HG03045 (cell line): Measurements from ENCODE around the gene RPN2.
A peak's percentile ranks its signal among the peaks of the same experiment; 100 is the strongest.
"Not testable (repeated sequence)": the region's sequence is repeated elsewhere in the genome, so short reads cannot be mapped to it uniquely, and the experiment has no call there.

Source experiments
- ATAC-seq: cut with Tn5 transposase; IDR thresholded peaks from one replicate; pipeline ENCODE4 v1.9.1; 2021; ENCODE audit warnings: mild to moderate bottlenecking, moderate library complexity; ENCODE audit not compliant: unreplicated experiment

RPN2 gene

DNA sequence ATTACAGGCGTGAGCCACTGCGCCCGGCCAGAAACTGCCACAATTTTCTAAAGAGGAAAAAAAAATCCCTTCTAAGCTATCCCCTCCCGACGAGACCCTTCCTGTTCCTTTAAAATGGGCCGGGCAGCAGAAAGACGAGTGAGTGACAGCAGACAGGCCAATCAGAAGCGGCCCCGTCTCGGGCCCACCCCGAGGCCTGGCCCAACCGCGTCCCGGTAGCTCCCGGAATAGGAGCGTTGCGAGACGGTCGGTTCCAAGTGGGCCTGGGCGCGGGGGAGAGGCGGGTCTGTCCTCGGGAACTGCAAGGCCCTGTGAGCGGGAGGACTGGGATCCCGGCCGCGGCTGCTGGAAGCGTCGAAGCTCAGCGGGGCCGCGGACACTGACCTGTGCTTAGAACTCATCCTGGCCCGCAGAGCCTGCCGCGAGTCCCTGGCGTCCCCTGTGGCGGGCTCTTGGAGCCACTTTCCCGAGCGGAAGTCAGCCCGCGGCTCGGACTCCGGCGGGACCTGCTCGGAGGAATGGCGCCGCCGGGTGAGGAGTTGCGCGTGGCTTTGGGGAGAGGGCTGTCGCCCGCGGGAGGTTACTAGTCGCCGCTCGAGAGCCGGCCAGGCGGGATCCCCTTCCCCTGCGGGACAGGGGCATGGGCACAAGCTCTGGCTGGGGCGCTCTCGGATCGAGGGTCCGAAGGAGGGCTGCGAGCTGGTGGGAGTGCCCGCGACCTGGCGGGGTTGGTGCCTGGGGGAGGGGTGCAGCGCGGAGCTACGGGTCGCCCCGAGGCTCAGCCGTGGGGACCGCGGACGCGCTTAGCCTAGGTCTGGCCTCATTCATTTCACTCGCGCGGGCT is at the start of gene RPN2, which contains the start of gene MROH8:
RPN2 (plus strand) TSS at position 492 of the 844 bp plus-strand sequence; CDS start at position 519, 27 bp downstream.
MROH8 (minus strand) TSS at position 710 of the 844 bp plus-strand sequence.
- peak; percentile 95 for ATAC-seq

GRCh38 chr20:37131486-37131885 is 47.6 kb upstream of the RPN2 start:
- ATAC-seq: no peak

GRCh38 chr20:37133952-37134351 is 45.2 kb upstream of the RPN2 start:
- no peak for ATAC-seq

DNA sequence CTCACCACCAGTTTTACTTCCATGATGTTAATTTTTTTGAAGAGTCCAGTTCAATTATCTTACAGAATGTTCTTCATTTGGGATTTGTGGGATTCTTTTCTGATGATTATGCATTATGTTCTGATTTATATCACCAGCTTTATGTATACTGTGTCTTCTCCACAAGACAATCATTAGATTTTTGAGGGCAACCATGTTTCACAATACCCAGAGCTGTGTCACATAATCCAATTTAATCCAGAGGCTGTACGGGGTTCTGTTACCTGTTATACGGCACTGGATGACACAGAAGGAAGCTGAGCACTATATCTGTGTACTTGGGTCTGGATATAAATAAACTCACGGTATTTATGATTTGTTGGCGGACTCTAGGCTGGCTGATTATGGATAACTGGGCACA is 41.6 kb upstream of the RPN2 start:
- ATAC-seq: no peak

GRCh38 chr20:37142708-37143107 is 36.4 kb upstream of the RPN2 start:
- no peak for ATAC-seq

- no peak for ATAC-seq
Measured at GRCh38 chr20:37144856-37145404, 34.2 kb upstream of the RPN2 start.

DNA sequence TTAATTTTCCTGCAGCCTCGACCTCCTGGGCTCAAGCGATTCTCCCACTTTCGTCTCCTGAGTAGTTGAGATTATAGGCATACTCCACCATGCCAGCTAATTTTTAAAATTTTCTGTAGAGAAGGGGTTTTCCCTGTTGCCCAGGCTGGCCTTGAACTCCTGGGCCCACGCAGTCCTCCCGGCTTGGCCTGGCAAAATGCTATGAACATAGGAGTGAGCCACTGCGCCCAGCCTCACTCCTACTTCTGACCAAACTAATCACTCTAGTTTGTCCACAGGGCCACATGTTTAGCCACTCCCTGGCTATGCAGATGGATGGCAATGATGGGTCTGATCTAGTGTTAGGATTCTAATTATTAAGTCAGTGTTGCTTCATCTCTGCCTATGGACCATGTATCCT is 31.9 kb upstream of the RPN2 start:
- no peak for ATAC-seq

GRCh38 chr20:37150864-37151263 is 28.3 kb upstream of the RPN2 start:
- ATAC-seq: not testable (repeated sequence)

DNA sequence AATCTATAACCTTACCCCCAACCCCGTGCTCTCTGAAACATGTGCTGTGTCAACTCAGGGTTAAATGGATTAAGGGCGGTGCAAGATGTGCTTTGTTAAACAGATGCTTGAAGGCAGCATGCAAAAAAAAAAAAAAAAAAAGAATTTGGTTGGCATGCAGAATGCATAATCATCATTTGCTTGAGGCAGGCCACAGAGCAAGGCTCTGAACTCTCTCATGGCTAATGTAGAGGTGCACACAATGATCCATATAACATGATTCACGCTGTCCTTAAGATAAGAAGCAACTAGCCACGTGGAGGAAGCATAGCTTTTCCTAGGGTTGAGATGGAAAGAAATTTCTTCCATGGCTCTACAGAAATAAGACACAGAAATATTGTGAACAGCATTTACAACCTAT is 27.6 kb upstream of the RPN2 start:
- no peak for ATAC-seq

- ATAC-seq: no peak
Measured at GRCh38 chr20:37152284-37152683, 26.8 kb upstream of the RPN2 start.

DNA sequence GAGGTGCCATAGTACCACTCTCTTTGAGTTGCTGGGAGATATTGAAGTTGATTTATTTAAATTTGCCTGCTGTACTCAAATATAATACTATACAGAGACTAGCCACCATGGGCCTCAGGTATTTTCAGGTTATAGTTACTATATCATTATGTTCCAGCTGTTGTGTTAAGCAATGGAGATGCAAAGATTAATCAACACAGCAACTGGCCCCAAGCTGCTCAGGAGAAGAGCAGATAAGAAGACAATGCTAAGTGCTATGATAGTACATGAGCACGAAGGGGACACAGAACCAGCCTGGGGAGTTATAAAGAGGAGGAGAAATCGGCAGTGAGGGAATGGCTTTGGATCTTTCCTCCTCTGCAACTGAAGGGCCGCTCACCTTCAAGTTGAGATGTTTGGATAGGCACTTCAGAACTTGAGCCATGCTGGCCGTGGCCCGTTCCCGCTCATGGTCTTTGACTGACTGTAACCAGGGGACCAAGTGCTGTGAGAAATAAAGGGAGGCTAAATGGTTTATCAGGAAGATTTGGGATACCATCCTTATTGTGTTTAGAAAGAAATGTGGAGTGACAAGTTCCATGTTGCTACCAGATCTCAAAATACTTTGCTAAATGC is 24.3 kb upstream of the RPN2 start:
- no peak for ATAC-seq

DNA sequence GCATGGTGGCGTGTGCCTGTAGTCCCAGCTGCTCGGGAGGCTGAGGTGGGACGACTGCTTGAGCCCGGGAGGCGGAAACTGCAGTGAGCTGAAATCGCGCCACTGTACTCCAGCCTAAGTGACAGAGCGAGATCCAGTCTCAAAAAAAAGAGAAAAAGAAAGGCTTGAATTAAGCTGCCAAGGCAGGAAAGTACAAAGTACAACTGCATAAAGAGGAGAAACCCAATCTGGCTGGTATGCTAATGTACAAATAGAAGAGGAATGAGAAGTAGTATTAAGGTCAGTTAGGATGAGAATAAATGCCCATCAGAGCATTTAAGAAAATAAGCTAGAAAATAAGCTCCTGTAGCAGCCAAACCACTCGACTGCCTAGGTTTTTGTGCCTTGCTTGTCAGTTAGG is 23.1 kb upstream of the RPN2 start:
- no peak for ATAC-seq

GRCh38 chr20:37158248-37158647 is 20.9 kb upstream of the RPN2 start:
- ATAC-seq: no peak

DNA sequence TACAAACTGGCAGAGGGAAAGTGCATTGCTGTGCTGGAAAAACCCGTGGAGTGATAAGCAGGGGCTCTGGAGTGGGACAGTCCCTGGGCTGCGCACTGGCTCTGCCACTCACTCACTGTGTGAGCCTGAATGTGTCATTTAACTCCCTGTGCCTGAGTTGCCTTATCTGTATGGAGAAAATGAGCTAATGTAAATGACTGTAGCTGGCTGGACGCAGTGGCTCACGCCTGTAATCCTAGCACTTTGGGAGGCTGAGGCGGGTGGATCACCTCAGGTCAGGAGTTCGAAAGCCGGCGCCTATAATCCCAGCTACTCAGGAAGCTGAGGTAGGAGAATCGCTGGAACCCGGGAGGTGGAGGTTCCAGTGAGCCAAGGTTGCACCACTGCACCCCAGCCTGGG is 18.4 kb upstream of the RPN2 start:
- no peak for ATAC-seq

GRCh38 chr20:37161830-37162549 is 17.1 kb upstream of the RPN2 start:
- ATAC-seq: no peak

- ATAC-seq: no peak
Measured at GRCh38 chr20:37162646-37163045, 16.5 kb upstream of the RPN2 start.

- ATAC-seq: no peak
Measured at GRCh38 chr20:37163832-37164554, 15.1 kb upstream of the RPN2 start.

GRCh38 chr20:37165031-37165430 is 14.1 kb upstream of the RPN2 start:
- ATAC-seq: no peak

GRCh38 chr20:37166867-37167266 is 12.3 kb upstream of the RPN2 start:
- no peak for ATAC-seq

- ATAC-seq: no peak
Measured at GRCh38 chr20:37172836-37173235, 6.3 kb upstream of the RPN2 start.
